HUES64 (cell line): ENCODE measurements around the gene EIF3K.

Source experiments
- H3K27ac ChIP-seq: 2 replicates; pipeline ENCODE4 v1.7.0; 2013; ENCODE audit warnings: low read depth, low read length, inconsistent platforms
- H3K27me3 ChIP-seq: 2 replicates; pipeline ENCODE4 v1.6.1; 2013; ENCODE audit warnings: mild to moderate bottlenecking, low read length; ENCODE audit not compliant: insufficient read depth
- H3K36me3 ChIP-seq: 2 replicates; pipeline ENCODE4 v1.6.1; 2013; ENCODE audit warnings: mild to moderate bottlenecking, low read length; ENCODE audit not compliant: insufficient read depth
- H3K4me1 ChIP-seq: 2 replicates; pipeline ENCODE4 v1.6.1; 2013; ENCODE audit warnings: mild to moderate bottlenecking, low read length, moderate library complexity; ENCODE audit not compliant: insufficient read depth
- H3K4me3 ChIP-seq: 2 replicates; pipeline ENCODE4 v1.5.1; 2013; ENCODE audit warnings: mild to moderate bottlenecking, low read length, moderate library complexity
- H3K9ac ChIP-seq: 2 replicates; pipeline ENCODE4 v1.6.1; 2013; ENCODE audit warnings: mild to moderate bottlenecking, low read depth, low read length
- H3K9me3 ChIP-seq: 2 replicates; pipeline ENCODE4 v1.6.1; 2013; ENCODE audit warnings: low read depth, low read length; ENCODE audit not compliant: insufficient read depth
- WGBS: fragments of 150-250, 120-280 bp; methylation state at CpG from one replicate; pipeline ENCODE4 v1.1.7; 2013; ENCODE audit warnings: missing lambda C conversion rate; 5-methylcytosine and 5-hydroxymethylcytosine counted together

The EIF3K gene

DNA sequence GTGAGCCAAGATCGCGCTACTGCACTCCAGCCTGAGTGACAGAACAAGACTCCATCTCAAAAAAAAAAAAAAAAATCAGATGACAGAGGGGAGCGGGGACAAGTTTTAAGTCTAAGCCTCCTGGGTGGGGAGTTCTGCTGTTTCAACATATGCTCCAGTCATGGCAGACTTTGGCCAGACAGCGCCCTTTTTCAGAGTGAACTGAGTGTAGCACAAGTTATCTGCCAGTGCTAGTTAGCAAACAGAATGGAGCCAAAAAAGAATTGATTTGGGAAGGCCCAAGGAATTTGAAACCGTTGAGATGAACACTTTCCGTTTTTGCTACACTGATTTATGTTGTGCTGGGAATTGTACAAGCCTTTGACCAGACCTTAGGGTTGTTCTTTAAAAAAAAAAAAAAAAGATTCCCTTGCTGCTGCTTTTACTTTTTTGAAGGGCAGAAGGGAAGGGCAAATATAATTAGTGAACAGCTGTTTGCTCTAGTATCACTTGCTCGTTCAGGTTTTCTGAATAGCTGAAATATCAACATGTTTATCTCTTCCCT lies 34.1 kb downstream of the EIF3K start:
- no peaks in the 10 kb centered on the region for H3K9me3 ChIP-seq
- peaks cover 18% of the 10 kb centered on the region for H3K36me3 ChIP-seq
- no peak overlapping the region for H3K9ac ChIP-seq
- H3K4me1 ChIP-seq, result peaks cover 74% of the 10 kb centered on the region
- no peaks in the 10 kb centered on the region for H3K27me3 ChIP-seq
- H3K4me3 ChIP-seq, result no peak overlapping the region; the same call in 1 of the 2 replicates
- 77% methylated on average over 5 of the region's 7 CpGs for WGBS
- H3K27ac ChIP-seq, result no peak overlapping the region

DNA sequence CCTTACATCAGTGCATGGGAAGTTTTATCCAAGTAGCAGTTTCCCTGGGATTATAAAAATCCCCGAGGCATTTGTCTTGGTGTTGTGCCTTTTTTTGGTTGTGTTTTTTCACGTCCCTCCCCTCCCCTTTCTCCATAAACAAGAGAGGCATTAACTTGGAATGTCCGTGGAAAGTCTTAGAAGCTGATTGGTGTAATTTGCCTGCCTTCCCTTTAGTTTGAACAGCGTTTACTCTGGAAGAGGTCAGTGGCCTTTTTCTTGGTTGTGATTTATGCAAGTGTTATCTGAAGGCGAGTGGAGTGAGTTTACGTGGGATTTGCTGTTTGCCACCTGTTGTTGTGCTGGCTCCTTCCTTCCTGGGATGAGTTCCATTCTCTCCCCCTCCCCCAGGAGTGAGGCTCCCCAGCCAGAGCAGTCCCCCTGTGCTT lies 35.7 kb downstream of the EIF3K start:
- no peak overlapping the region for H3K4me3 ChIP-seq
- WGBS, result 26% methylated on average over 4 of the region's 6 CpGs
- H3K27ac ChIP-seq, result peak overlapping the region; percentile 58; the same call in 1 of the 2 replicates
- no peaks in the 10 kb centered on the region for H3K27me3 ChIP-seq
- H3K4me1 ChIP-seq, result peaks cover 89% of the 10 kb centered on the region
- no peak overlapping the region for H3K9ac ChIP-seq
- H3K9me3 ChIP-seq, result no peaks in the 10 kb centered on the region
- H3K36me3 ChIP-seq, result peaks cover 18% of the 10 kb centered on the region

DNA sequence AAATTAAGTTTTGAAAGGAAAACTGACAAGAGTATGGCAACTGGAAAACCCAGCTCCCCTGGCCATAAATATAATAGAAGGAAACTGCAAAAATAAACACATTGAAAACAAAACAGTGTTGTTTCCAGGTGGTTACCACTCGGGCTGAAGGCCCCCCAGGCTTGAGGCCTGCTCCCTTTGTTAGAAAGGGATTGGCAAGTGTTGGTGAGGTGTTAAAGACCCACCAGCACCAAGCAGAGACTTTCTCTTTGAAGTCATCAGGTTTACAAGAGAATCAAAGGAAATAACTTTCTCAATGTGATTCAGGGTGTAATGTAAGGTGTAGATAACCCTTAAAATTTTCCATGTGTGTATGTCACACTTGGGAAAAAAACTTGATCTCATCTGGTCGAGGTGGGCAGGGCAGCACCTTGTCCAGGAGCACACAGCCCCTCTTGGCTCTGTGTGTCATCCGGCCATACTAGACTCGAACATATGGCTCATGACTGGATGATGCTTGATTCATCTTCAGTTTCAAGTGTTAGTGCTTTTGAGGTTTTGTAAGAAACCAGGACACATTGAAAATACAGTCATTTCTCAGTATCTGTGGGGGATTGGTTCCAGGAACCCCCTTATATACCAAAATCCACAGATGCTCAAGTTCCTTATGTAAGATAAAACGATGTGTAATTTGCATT lies 36.3 kb downstream of the EIF3K start:
- Histone ChIP-seq H3K27ac (peak overlapping the region; percentile 58), H3K27me3 (no peaks in the 10 kb centered on the region), H3K4me1 (peaks cover 84% of the 10 kb centered on the region), H3K9me3 (no peaks in the 10 kb centered on the region), H3K4me3 (no peak overlapping the region), H3K9ac (no peak overlapping the region), H3K36me3 (peaks cover 18% of the 10 kb centered on the region)
- 74% methylated on average over 4 of the region's 5 CpGs for WGBS

DNA sequence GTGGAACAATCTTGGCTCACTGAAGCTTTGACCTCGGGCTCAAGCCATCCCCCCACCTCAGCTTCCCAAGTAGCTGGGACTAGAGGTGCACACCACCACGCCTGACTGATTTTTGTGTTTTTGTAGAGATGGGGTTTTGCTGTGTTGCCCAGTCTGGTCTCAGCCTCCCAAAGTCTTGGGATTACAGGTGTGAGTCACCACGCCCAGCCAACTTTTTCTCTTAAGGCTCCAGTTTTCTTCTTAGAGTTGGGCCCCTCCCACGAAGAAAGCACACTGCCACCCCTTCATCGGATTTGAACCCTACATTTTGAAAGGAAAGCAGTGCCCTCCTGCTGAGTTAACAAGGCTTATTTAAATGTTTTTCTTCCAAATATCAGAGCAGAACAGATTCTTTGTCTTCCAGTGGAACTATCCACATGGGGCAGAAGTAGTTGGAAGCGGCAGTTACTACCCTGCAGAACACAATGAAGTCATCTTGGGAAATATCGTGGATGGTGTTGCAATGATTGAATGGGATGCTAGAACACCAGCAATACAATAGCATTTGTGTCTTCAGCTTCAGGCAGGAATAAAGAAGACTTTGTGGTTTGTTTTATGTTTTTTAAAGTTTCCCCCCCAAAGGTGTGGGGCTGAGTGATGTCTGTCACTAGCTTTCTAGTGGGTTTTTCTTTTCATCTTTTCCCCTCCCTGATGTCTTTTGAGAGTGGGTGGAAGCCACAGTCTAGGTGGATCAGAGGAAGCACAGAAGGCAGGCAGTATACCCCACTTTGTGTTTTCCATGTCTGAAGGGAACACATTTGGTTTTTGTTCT lies 37.4 kb downstream of the EIF3K start:
- H3K36me3 ChIP-seq, result peaks cover 18% of the 10 kb centered on the region
- H3K4me1 ChIP-seq, result peaks cover 84% of the 10 kb centered on the region
- 88% methylated on average over 7 of the region's 7 CpGs for WGBS
- H3K9ac ChIP-seq, result no peak overlapping the region
- H3K27ac ChIP-seq, result no peak overlapping the region
- H3K27me3 ChIP-seq, result no peaks in the 10 kb centered on the region
- no peaks in the 10 kb centered on the region for H3K9me3 ChIP-seq
- H3K4me3 ChIP-seq, result no peak overlapping the region

DNA sequence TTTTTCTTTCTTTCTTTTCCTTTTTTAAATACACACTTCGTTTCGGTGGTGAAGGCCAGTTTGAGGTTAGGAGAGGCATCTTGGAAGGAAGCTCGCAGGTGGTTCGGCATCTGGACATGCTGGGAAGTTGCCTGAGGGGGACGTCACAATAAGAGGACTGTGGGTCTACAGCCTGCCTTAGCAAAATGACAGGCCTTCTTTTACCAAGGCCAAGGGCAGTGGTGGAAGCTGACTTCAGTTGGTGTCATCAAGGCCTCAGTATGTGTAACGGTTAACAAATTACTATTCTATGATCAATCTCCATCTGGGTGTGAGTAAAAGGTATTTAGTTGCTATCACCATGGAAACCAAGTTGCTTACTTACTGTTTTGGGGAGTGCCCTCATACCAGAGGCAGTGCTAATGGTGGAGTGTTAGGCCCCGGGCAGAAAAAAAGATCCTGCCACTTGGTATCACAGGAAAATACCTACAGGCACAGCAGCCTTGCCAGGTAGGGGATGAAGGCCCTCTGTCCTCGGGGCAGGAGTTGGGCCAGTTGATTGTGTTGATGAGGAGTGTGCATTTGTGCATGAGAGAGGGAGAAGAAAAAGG lies 38.7 kb downstream of the EIF3K start:
- peaks cover 84% of the 10 kb centered on the region for H3K4me1 ChIP-seq
- peak overlapping the region; percentile 55 for H3K27ac ChIP-seq
- peaks cover 23% of the 10 kb centered on the region for H3K36me3 ChIP-seq
- H3K4me3 ChIP-seq, result no peak overlapping the region
- H3K9ac ChIP-seq, result peak overlapping the region; percentile 60
- H3K9me3 ChIP-seq, result no peaks in the 10 kb centered on the region
- 75% methylated on average over 7 of the region's 8 CpGs for WGBS
- H3K27me3 ChIP-seq, result no peaks in the 10 kb centered on the region

DNA sequence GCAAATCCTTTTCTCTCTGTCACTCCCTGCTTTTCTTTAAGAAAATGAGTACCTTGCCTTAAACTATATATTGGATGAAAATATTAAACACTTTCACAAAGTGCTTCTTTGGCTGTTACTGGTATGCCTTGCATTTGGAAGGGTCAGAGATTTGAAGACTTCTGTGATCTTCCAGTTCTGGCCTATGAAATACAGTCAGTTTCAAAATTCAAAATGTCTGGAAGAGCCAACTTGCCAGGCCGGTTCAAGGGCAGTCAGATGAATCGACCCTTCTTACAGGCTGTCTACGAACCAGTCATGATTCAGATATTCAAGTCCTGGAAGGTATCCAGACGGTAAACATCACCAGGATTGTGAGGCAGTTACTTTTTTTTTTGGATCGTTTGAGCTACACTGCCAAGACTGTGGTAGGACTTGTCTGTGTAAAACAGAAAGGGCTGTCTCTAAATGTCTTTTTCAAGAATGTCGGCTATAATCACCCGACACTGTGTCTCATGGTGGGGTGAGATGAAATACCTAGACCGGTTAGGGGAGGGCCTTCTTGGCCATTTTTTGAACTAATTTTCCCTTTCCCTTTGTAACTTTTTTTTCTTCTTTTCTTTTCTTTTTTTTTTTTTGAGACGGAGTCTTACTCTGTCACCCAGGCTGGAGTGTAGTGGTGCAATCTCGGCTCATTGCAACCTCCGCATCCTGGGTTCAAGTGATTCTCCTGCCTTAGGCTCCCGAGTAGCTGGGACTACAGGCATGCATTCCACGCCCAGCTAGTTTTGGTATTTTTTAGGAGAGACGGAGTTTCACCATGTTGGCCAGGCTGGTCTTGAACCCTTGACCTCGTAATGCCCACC lies 39.7 kb downstream of the EIF3K start:
- H3K36me3 ChIP-seq, result peaks cover 22% of the 10 kb centered on the region
- H3K9me3 ChIP-seq, result no peaks in the 10 kb centered on the region
- 90% methylated on average over 15 of the region's 15 CpGs for WGBS
- H3K9ac ChIP-seq, result peak overlapping the region; percentile 60; the same call in 1 of the 2 replicates
- H3K4me1 ChIP-seq, result peaks cover 83% of the 10 kb centered on the region
- no peaks in the 10 kb centered on the region for H3K27me3 ChIP-seq
- H3K4me3 ChIP-seq, result no peak overlapping the region
- peak overlapping the region; percentile 55 for H3K27ac ChIP-seq

DNA sequence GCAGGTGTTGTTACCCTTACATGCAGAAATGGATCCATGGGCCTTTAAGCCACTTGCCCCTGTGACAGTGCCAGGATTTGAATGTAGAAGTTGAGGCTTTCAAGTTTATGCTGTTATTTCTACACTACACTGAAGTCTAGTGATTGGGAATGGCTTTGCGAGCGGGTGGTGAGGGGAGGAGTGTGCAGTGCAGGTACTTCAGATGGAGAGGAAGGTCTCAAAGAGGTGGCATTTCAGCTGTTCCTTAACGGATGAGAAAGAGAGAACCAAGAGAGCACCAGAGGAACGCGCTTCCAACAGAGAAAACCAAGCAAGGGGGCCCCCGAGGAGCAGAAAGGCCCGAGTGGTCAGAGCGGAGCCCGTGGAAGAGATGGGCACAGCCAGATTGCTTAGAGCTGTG lies 41.7 kb downstream of the EIF3K start:
- Histone ChIP-seq H3K36me3 (peaks cover 15% of the 10 kb centered on the region), H3K9ac (no peak overlapping the region), H3K4me3 (no peak overlapping the region), H3K27ac (no peak overlapping the region), H3K4me1 (peaks cover 84% of the 10 kb centered on the region), H3K9me3 (no peaks in the 10 kb centered on the region), H3K27me3 (no peaks in the 10 kb centered on the region)
- WGBS, result 90% methylated on average over 9 of the region's 9 CpGs

DNA sequence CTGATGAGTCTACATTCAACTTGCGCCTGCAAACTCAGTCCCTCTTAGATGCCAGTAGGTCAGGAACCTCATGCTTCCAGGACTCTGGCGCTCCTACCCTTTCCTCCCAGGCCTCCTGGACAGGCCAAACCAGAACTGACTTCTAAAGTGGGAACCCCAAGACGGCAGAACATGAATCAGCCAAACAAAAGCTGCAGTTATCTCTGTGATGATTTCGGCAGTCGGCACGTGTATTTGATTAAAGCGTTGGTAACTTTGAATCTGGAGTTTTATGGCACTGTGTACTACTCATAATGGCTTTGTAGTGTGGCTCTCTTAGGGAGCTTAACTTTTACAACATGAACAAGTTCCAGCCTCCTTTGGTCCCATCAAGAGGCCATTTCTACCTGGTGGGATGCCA lies 42.1 kb downstream of the EIF3K start:
- no peaks in the 10 kb centered on the region for H3K9me3 ChIP-seq
- H3K9ac ChIP-seq, result no peak overlapping the region
- H3K4me3 ChIP-seq, result no peak overlapping the region
- H3K27me3 ChIP-seq, result no peaks in the 10 kb centered on the region
- WGBS, result 72% methylated on average over 7 of the region's 7 CpGs
- peaks cover 82% of the 10 kb centered on the region for H3K4me1 ChIP-seq
- no peak overlapping the region for H3K27ac ChIP-seq
- H3K36me3 ChIP-seq, result peaks cover 14% of the 10 kb centered on the region

DNA sequence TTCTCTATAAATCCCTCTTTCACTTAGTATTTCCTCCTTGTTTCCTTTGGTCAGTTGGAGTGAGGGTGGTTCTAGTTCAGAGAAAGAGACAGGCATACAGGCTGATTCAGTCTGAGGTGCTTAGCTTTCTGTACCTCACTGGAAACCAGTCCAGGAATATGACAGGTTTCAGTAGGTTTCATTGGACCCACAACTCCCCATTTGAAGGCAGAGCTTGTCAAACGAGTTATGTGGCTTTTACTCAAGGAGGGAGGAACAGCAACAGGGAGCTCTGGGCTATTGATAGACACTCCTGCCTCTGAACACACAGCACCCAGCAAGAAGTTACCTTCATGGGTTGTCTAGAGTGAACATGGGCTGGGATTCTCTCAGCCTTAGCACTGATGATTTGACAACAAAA lies 43.0 kb downstream of the EIF3K start:
- no peaks in the 10 kb centered on the region for H3K27me3 ChIP-seq
- peak overlapping the region; percentile 4; the same call in 1 of the 2 replicates for H3K27ac ChIP-seq
- no peaks in the 10 kb centered on the region for H3K9me3 ChIP-seq
- H3K4me3 ChIP-seq, result no peak overlapping the region
- WGBS, result 64% methylated on average over 1 of the region's 1 CpG
- peaks cover 7% of the 10 kb centered on the region; the same call in 1 of the 2 replicates for H3K36me3 ChIP-seq
- peaks cover 83% of the 10 kb centered on the region for H3K4me1 ChIP-seq
- no peak overlapping the region for H3K9ac ChIP-seq

DNA sequence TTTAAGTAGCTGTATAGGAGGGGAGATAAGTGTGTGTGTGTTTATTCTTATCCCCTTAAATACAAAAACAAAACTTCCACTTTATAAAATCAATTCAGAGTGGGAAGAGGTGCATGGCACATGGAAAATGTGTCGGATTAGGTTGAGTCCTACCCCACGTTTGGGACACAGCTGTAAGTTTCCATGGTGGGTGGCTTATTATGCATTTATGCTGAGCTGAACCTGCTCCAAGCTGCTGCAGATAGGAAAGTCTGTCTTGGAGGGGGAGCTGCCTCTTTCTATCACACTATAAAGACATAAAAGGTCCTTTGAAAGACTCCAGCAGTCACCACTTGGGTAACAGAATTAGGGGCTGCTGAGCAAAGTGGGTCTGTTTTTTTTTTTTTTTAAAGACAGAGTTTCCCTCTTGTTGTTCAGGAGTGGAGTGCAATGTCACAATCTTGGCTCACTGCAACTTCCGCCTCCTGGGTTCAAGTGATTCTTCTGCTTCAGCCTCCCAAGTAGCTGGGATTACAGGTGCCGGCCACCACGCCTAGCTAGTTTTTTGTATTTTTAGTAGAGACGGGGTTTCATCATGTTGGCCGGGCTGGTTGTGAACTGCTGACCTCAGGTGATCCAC lies 43.7 kb downstream of the EIF3K start:
- H3K4me1 ChIP-seq, result peaks cover 85% of the 10 kb centered on the region
- H3K9me3 ChIP-seq, result no peaks in the 10 kb centered on the region
- H3K27ac ChIP-seq, result 0 out of 2 replicates have a peak overlapping the region, but pooled peaks have one; percentile 4
- WGBS, result 89% methylated on average over 7 of the region's 7 CpGs
- no peak overlapping the region for H3K9ac ChIP-seq
- H3K4me3 ChIP-seq, result no peak overlapping the region
- no peaks in the 10 kb centered on the region for H3K27me3 ChIP-seq
- peaks cover 6% of the 10 kb centered on the region; the same call in 1 of the 2 replicates for H3K36me3 ChIP-seq
